NCI-H2107 treated with DMSO at 0.1 percent for 48 hours (cell line): ENCODE data around the gene CCDC171.
A peak's percentile ranks its signal among the peaks of the same experiment; 100 is the strongest.
"Not testable (repeated sequence)": the region's sequence is repeated elsewhere in the genome, so short reads cannot be mapped to it uniquely, and the experiment has no call there.

Experiments used
- DNase-seq: peaks from one replicate; lab custom pipeline; 2025; ENCODE audit not compliant: unreplicated experiment; lab: John Stamatoyannopoulos, UW

CCDC171 gene

DNA sequence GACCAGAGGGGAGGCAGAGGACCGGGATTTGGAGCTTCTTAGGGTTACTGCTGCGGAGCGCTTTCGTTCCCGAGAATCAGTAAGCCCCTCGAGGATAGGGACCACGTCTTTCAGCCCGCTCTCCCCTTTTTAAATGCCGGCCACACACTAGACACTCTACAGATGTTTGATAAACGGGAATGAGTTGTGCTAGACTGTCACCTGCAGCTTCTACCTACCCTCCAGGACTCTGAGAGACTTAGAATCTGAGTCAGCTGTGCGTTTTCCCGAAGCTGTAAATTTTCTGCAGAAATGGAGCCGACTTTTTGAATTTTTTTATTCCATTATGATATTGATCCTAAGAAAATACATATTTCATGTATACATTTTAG lies 670 bp downstream of the CCDC171 start:
- DNase-seq = no peak

GRCh38 chr9:15570769-15571168 lies 17.9 kb downstream of the CCDC171 start:
- peak; percentile 84 for DNase-seq

GRCh38 chr9:15572200-15572770 lies 19.4 kb downstream of the CCDC171 start:
- DNase-seq = peak; percentile 89

DNA sequence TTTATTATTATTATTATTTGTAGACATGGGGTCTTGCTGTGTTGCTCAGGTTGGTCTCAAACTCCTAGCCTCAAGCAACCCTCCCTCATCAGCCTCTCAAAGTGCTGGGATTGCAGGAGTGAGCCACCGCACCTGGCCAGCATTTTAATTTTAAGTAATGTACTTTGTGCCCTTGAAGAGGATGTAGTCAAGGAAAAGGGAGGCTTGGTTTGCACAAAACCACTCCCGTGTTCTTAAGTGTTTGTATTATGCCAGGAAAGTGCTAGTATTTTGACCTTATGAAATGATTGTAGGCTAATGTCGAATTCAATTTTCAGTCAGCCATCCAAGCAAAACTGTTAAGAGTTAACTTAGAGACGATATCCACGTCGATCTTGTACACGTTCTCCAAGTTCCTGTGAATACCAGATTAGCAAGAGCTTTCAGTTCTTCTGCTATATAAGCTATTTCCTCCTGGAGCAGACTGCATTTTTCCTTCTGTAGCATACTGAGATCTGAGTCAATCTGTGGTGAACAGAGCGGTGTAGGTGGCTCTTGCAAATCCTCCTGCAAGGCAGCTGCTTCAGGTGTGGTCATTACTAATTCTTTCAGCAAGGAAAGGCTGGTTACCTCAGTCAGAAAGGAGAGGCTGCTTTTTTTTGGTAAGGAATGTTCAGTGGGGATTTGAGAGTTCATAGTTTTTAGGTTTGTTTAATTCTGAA lies 23.7 kb downstream of the CCDC171 start:
- DNase-seq = peak; percentile 71

DNA sequence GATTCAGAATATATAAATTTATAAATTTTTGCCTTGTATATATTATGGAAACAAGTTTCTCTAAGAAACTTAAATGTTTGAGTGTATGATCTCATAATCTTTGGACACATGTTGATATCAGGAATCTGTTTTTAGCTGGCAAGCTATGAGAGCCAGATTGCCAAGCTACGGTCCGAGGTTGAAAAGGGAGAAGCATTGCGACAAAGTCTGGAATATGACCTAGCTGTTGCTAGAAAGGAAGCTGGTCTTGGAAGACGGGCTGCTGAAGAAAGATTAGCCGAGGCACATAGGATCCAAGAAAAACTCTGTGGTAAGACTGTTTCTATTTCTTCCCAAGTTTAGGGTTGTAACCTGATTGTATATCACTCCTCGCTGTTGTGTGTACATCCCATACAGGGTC lies 25.9 kb downstream of the CCDC171 start:
- no peak for DNase-seq

GRCh38 chr9:15584379-15584778 lies 31.5 kb downstream of the CCDC171 start:
- DNase-seq = no peak

GRCh38 chr9:15592317-15592716 lies 39.5 kb downstream of the CCDC171 start:
- no peak for DNase-seq

GRCh38 chr9:15592940-15593339 lies 40.1 kb downstream of the CCDC171 start:
- not testable (repeated sequence) for DNase-seq

- not testable (repeated sequence) for DNase-seq
These were observed 48.0 kb downstream of the CCDC171 start for GRCh38 chr9:15600666-15601330.

DNA sequence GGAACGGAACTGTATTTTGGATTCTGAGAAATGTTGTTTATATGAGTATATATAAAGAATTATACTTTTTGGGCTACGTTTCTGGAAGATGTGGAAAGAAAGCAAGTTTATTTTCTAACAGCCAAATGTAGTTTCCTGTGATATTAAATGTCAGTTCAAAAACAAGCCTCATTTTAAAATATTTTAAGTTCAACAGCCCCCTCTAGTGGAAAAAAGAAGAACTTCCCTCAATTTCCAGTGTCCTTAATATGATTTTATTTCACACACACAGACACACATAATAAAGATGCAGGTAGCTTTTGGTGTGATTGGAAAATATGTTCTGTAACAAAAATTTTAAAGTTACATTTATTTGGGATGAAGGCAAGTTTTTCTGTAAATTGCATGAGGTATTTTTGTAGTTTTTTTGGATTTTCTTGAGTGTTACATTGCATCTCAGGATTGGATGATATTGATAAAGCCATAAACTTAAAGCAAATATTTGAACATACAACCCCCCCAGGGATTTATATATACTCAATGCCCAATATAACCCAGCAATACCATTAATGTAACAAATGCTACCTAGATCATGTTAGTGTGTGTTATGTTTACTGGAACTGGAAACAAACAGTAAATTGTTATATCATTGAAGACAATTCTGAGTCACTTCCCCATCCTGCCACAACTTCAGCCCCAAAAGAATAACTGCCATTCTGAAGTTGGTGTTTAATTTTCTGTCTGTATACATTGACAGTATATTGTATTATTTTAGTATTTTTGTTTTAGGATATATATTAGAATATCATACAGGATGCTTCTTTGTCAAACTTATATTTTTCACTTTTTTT lies 54.0 kb downstream of the CCDC171 start:
- DNase-seq = peak; percentile 40

GRCh38 chr9:15612962-15613361 lies 60.1 kb downstream of the CCDC171 start:
- DNase-seq = no peak

- no peak for DNase-seq
These were observed 64.9 kb downstream of the CCDC171 start for GRCh38 chr9:15617782-15618181.

DNA sequence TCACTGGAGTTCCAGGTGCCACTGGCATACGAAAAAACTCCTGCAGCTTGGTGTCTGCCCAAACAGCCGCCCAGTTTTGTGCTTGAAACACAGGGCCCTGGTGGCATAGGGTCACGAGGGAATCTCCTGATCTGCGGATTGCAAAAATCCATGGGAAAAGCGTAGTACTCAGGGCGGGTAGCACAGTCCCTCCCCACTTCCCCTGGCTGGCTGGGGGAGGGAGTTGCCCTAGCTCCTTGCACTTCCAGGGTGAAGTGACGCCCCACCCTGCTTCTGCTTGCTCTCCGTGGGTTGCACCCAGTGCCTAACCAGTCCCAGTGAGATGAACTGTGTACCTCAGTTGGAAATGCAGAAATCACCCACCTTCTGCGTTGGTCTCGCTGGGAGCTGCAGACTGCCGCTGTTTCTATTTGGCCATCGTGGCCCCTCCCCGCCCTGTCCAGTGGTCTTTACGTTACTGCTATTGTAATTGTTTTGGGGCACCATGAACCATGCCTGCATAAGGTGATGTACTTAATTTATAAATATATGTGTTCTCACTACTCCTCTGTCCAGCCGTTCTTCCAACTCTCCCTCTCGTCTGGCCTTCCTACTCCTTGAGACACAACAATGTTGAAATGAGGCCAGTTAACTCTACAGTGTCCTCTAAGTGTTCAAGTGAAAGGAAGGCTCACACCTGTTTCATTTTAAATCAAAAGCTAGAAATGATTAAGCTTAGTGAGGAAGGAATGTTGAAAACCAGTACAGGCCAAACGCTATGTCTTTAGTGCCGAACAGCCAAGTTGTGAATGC lies 65.9 kb downstream of the CCDC171 start:
- DNase-seq = no peak

DNA sequence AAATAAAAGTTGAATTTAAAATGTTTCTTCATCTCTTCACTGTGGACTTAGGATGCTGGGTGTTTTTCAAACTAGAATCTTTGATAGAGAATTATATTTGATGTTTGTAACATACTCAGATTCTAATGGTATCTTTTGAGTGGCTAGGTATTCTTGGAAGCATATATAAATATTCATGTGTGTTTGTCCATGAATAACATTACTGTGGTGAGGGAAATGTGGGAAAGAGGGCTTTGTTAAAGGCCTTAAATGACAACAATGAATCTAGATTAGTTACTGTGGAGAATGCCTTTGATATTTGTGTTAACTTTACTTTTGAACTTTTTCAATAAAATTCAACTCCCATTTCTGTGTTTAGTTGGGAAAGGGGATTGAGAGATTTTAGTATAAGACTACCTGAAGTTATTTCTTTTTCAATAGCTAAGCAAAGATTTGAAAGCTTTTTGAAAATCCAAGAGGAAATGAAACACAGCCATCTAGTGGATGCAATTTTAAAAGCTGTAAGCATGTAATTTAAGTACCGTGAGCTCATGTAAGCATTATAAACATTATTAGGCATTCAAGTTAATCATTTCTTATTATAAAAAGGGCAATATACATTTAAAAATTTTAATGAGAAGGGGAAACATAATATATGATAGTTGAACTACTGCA lies 69.6 kb downstream of the CCDC171 start:
- peak; percentile 7 for DNase-seq

DNA sequence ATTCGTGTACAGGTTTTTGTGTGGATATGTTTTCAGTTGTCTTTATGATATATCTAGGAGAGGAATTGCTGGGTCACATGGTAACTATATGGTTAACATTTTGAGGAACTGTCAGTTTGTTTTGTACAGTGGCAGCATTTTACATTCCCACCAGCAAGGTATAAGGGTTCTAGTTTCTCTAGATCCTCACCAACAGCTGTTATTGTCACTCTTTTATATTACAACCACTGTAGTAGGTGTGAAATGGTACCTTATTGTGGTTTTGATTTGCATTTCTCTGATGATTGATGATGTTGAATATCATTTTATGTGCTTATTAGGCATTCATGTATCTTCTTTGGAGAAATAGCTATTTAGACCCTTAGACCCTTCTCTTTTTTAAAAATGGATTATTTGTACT lies 82.9 kb downstream of the CCDC171 start:
- DNase-seq = no peak

DNA sequence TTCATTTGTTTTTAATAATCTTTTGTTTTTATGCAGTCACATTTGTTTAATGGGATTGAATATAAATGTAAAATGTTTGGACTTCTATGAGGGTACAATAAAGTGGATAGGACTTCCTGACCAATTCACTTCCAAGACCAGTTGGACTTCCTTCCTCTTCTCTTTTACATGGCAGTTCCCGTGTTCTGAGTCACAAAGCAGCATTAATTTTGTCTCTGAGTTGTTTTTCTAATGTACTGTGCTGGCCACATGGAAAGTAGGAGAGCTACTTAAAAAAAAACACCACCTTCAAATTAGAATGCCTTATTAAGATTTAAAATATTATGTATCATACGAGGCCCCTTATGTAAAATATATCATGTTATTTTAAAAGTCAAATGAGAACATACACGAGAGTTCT lies 87.3 kb downstream of the CCDC171 start:
- DNase-seq = no peak

- no peak for DNase-seq
These were observed 88.4 kb downstream of the CCDC171 start for GRCh38 chr9:15641291-15641690.

DNA sequence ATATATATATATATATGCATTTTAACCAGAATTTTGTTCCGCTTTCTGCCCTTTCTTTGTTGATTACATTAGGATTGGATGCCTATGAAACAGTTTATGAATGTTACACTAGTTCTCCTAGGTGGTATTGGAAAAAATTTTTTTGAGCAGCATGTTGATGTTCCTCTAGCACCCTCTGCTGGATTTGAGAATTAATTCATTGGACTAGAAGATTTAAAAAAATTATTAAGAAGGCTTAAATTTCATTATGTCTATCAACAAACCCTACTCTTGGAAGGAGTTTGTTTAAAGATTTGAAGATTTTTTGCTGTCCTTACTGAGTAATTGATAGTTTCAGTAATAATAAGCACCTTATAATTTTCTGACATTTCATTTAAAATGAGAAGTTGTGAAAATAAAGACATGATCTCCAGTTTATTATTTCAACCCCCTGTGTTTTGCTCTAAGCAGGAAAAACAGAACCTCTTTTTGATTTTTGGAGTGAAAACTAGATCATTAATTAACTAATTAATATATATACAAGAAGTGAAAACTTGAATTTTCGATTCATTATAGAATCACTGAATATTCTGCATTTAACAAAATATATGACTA lies 89.6 kb downstream of the CCDC171 start:
- peak; percentile 58 for DNase-seq

DNA sequence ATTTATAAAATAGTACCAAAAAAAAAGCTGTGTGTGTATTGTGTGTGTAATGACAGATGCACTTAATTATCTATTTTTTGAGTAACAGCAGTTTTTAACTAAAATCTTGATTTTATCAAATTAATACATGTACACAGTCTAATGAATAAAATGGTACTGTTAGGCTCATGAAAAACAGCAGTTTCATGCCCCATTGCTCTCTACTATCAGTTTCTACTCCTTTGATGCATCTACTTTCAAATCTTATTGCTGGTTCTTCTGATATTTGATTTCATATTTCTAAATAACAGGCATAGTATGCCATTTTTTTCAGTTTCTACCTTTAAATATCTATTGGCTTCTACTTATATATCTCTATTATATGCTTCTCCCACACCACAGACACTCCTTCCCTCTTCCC lies 117.4 kb downstream of the CCDC171 start:
- no peak for DNase-seq

DNA sequence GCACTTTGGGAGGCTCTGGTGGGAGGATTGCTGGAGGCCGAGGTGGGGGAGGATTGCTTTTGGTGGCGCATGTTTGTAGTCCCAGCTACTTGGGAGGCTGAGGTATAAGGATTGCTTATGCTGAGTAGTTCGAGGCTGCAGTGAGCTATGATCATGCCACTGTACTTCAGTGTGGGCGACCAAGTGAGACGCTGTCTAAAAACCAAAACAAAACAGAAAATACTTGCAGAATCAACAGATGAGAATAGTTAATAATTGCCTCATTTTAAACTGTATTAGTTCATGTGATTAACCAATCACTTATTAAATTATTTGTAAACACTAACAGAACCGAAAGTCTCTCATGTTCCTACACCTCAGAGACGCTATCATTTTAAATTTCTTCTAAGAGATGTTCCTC lies 118.1 kb downstream of the CCDC171 start:
- no peak for DNase-seq
